Upper lobe of right lung (tissue), 1 donor: ENCODE measurements around the gene MPP2. TPM values are rescaled to one million over a fixed set of nuclear protein-coding genes. Genes with fewer than 3 reads are reported as not detected.
"Not testable (repeated sequence)": the region's sequence is repeated elsewhere in the genome, so short reads cannot be mapped to it uniquely, and the experiment has no call there.

Experiments used
- ATAC-seq: fragments of 200-7000 bp; cut with Tn5 transposase; one replicate; pipeline ENCODE4 v1.9.1; 2020; ENCODE audit warnings: mild to moderate bottlenecking, moderate library complexity
- DNase-seq: peaks from one replicate; pipeline ENCODE4 v3.0.0-alpha.2; 2020
- H3K27ac ChIP-seq: fragments of 200-600 bp; one replicate; pipeline ENCODE4 v1.8.0; 2022
- H3K27me3 ChIP-seq: fragments of 200-600 bp; one replicate; pipeline ENCODE4 v1.8.0; 2022; ENCODE audit warnings: mild to moderate bottlenecking
- H3K36me3 ChIP-seq: fragments of 200-600 bp; one replicate; pipeline ENCODE4 v1.8.0; 2022
- H3K4me1 ChIP-seq: fragments of 200-600 bp; one replicate; pipeline ENCODE4 v1.8.0; 2022
- H3K4me3 ChIP-seq: fragments of 200-600 bp; one replicate; pipeline ENCODE4 v1.8.0; 2022; ENCODE audit warnings: mild to moderate bottlenecking
- H3K9me3 ChIP-seq: fragments of 200-600 bp; one replicate; pipeline ENCODE4 v1.8.0; 2022
- CTCF ChIP-seq: fragments of 200-600 bp; IDR thresholded peaks from one replicate; pipeline ENCODE4 v1.8.0; 2022; ENCODE audit warnings: antibody characterized with exemption
- intact Hi-C: fragments of 100-400 bp; cut with DNase I; formaldehyde crosslinking; loops from one replicate; pipeline ENCODE4 v1.11.0; 2022
- total RNA-seq: library from RNA; stranded (reverse); fragmentation: NEBNext Ultra II Directional; extraction: Animal tissue kit (Norgen Biotek cat#: 25700); gene quantifications from one replicate; pipeline ENCODE4 v1.2.1, GENCODE V29; 2021
- donor health status: DM: no; HTN: yes; CAD: no; lungs with severe emphysema.

The MPP2 gene
- total RNA-seq, 1 donor from 2014 or later = 0.49 TPM

GRCh38 chr17:43844241-43844640, 63.1 kb downstream of the MPP2 start:
- H3K36me3 ChIP-seq = no peaks in the 10 kb centered on the region
- no peaks in the 10 kb centered on the region for H3K9me3 ChIP-seq
- no peak for TF ChIP-seq CTCF
- no peaks in the 10 kb centered on the region for H3K27me3 ChIP-seq
- DNase-seq (peak; percentile 30), ATAC-seq (no peak)
- intact Hi-C loops = loop anchor here (10.0 kb wide), 1 partner anchor 59 kb away; the partner anchor contains the start of gene CFAP97D1
- no peak overlapping the region for H3K27ac ChIP-seq
- H3K4me1 ChIP-seq = peaks cover 26% of the 10 kb centered on the region
- H3K4me3 ChIP-seq = no peak overlapping the region

DNA sequence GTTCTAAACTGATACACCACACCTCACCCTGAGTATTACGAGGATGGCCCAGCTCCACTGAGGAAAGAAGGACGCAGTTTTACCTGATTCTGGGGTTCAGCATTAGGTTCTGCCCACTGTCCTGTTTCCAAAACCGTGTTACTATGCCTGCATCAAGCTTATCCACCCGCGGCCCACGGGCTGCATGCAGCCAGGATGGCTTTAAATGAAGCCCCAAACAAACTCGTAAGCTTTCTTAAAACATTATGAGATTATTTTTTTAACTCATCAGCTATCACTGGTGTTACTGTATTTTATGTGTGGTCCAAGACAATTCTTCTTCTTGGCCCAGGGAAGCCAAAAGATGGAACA, 64.4 kb downstream of the MPP2 start:
- intact Hi-C loops = loop anchor here (10.0 kb wide), 1 partner anchor 58 kb away; the partner anchor contains the start of gene CFAP97D1
- Histone ChIP-seq H3K4me3 (no peak overlapping the region), H3K4me1 (peaks cover 26% of the 10 kb centered on the region), H3K27ac (no peak overlapping the region), H3K36me3 (no peaks in the 10 kb centered on the region), H3K9me3 (no peaks in the 10 kb centered on the region), H3K27me3 (no peaks in the 10 kb centered on the region)
- ATAC-seq (no peak), DNase-seq (peak; percentile 57)
- TF ChIP-seq CTCF = no peak

GRCh38 chr17:43842091-43842974, 65.0 kb downstream of the MPP2 start:
- H3K9me3 ChIP-seq, H3K27ac ChIP-seq, H3K36me3 ChIP-seq, H3K4me3 ChIP-seq, H3K27me3 ChIP-seq: not testable (repeated sequence)
- peak; percentile 42 for ATAC-seq
- intact Hi-C loops = loop anchor here (10.0 kb wide), 1 partner anchor 58 kb away; the partner anchor contains the start of gene CFAP97D1
- H3K4me1 ChIP-seq = peaks cover 26% of the 10 kb centered on the region
- peak; percentile 80 for DNase-seq

DNA sequence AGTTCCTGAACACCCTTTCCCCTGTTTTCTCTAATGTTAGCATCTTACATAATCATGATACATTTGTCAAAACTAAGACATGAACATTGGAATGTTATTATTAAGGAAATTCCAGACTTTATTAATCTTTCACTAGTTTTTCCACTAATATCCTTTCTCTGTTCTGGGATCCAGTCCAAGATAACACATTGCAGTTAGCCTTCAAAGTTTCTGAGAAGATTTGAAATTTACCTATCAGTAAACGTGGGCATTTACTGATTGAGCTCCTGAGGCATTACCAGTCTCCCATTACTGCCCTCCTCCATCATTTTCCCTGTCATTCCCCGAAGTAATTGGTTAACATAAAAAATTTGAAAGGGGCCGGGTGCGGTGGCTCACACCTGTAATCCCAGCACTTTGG, 66.1 kb downstream of the MPP2 start:
- TF ChIP-seq CTCF = no peak
- ATAC-seq (no peak), DNase-seq (no peak)
- H3K27me3 ChIP-seq = no peaks in the 10 kb centered on the region
- no peak overlapping the region for H3K4me3 ChIP-seq
- no peak overlapping the region for H3K27ac ChIP-seq
- H3K4me1 ChIP-seq = peaks cover 26% of the 10 kb centered on the region
- H3K36me3 ChIP-seq = no peaks in the 10 kb centered on the region
- intact Hi-C loops = loop anchor here (10.0 kb wide), 1 partner anchor 56 kb away; the partner anchor contains the start of gene CFAP97D1
- H3K9me3 ChIP-seq = no peaks in the 10 kb centered on the region

GRCh38 chr17:43840814-43841213, 66.5 kb downstream of the MPP2 start:
- ATAC-seq (no peak), DNase-seq (no peak)
- Histone ChIP-seq H3K27me3 (no peaks in the 10 kb centered on the region), H3K9me3 (no peaks in the 10 kb centered on the region), H3K4me1 (peaks cover 22% of the 10 kb centered on the region), H3K4me3 (no peak overlapping the region), H3K36me3 (no peaks in the 10 kb centered on the region), H3K27ac (no peak overlapping the region)
- peak; percentile 9 for TF ChIP-seq CTCF
- intact Hi-C loops = loop anchor here (10.0 kb wide), 1 partner anchor 56 kb away; the partner anchor contains the start of gene CFAP97D1

DNA sequence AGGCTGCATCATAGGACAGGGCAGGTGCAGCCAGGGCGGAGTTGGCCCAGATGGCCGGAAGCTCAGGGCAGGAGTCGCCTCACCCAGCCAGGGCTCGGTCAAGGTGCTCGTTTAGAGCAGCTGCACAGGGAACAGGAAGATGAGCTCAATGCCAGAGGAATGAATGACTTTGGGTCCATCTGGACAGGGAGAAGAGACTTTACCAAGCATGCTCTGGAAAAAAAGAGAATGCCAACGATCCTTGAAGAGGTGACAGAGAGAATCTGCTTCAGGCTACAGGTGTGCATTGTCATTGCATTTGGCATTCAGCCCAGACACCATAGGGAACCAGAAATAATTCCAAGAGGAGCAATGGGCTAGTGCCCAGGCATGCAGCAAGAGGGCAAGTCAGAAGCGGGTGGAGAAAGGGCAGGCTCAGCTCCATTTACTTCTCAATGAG, 67.6 kb downstream of the MPP2 start:
- no peak overlapping the region for H3K4me3 ChIP-seq
- DNase-seq (peak; percentile 69), ATAC-seq (peak; percentile 82)
- H3K27ac ChIP-seq = no peak overlapping the region
- peaks cover 22% of the 10 kb centered on the region for H3K4me1 ChIP-seq
- intact Hi-C loops = loop anchor here (10.0 kb wide), 1 partner anchor 55 kb away; the partner anchor contains the start of gene CFAP97D1
- H3K36me3 ChIP-seq = no peaks in the 10 kb centered on the region
- TF ChIP-seq CTCF = no peak
- H3K9me3 ChIP-seq = no peaks in the 10 kb centered on the region
- H3K27me3 ChIP-seq = no peaks in the 10 kb centered on the region
